HG03571 (cell line): Measurements from ENCODE around the gene HS6ST1.
"Not testable (repeated sequence)": the region's sequence is repeated elsewhere in the genome, so short reads cannot be mapped to it uniquely, and the experiment has no call there.

Source experiments
- ATAC-seq: cut with Tn5 transposase; IDR thresholded peaks from one replicate; pipeline ENCODE4 v1.9.1; 2021; ENCODE audit not compliant: unreplicated experiment

Gene HS6ST1

DNA sequence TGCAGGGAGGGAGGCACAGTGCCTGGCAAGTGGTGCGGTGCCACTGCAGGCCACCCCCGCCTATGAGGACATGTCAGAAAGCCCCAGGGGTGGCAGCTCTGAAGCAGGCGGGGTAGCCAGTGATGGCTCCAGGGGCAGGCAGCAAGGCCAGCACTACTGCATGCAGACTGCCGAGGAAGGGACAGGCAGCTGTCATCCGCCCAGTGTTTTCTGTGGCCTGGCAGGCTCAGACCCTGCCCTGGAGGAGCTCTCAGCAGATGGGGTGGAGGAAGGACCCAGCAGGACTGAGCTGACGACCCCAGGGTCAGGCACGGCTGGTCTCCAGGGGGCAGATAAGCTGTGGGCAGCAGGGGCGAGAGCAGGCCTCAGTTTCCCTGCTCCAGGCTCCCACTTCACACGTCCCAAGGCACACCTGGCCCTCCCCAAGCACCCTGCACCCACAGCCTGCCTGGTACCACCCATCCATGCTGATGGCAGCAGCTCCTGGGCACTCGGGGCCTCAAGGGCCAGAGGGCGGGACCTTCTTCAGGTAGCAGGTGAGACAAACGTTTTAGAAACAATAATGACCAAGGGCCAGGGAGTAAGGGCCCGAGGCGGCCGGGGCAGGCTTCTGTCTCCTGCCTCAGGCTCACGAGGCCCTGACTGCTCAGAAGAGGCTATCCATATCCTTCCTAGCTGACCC lies 48.5 kb downstream of the HS6ST1 start:
- no peak for ATAC-seq

GRCh38 chr2:128269063-128269989 lies 49.3 kb downstream of the HS6ST1 start:
- no peak for ATAC-seq

DNA sequence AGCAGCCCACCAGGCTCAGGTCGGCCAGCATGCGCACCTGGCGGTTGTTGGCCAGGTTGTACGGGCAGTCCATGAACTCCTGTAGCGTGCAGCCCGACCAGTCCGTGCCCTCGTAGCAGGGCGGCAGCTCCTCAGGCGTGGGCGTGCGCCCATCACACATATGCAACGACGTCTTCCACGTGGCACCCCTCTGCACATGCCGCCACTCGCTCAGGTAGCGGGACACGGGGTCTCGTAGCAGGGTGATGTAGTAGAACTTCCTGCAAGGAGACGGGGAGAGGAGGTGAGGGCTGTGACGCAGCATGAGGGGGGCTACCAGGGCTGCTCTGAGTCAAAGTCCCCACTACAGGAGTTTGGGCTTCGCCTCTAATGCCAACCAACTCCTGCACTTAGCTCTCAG lies 50.1 kb downstream of the HS6ST1 start:
- ATAC-seq = not testable (repeated sequence)

GRCh38 chr2:128268145-128268544 lies 50.5 kb downstream of the HS6ST1 start:
- ATAC-seq = not testable (repeated sequence)

DNA sequence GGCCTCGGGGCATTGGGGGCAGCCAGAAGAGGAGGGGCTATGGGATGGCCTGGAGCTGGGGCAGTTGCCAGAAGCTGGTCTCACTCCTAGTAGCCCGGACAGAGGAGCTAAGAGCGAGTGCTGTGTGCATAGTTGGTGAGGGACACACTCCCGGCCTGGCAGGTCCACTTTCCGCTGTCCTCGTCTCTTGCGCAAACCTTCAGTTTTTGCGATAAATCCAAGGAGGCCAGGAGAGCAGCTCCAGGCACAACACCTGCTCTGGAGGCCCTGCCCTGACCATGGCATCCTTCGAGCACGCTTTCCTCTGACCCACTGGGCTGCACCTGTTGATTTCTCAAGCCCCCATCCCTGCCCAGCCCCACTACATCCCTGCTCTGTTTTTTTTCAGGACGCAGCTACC lies 51.0 kb downstream of the HS6ST1 start:
- not testable (repeated sequence) for ATAC-seq

DNA sequence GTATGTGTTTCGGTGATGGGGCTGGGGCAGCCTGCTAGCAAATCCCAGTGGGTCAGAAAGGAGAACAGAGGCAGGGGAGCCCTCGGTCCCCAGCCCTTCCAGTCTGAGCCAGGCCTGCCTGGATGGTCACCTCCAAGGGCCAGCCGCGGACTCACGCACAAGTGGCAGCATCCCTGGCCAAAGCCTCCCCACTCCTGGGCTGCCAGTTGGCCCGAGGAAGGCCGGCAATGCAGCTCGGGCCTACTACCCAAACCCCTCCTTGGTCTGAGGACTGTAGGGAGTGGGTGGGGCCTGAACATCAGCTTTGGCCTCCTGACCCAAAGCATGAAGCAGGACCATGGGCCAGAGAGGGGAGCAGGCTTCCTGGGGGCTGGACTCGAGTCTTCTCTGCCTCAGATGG lies 51.5 kb downstream of the HS6ST1 start:
- ATAC-seq = not testable (repeated sequence)

- ATAC-seq = not testable (repeated sequence)
These were observed 52.2 kb downstream of the HS6ST1 start for GRCh38 chr2:128266463-128266862.

DNA sequence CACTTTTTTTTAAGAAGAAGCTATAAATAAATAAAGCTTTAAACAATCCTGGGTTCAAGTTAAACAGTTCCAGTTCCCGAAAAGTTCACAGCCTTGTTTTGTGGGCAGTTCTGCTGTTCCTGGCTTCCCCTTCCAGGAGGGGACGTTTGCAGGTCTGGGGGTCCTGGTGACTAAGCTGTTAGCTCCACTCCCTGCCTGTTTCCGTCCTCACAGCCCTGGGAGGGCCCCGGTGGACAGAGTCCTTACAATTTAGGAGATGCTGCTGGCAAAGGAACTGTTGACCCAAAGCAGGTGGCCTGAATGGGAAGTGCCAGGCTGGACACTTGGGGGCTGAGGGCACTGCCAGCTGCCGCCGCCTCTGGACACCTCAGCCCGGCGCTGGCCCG lies 53.1 kb downstream of the HS6ST1 start:
- ATAC-seq = not testable (repeated sequence)

GRCh38 chr2:128264881-128265607 lies 53.6 kb downstream of the HS6ST1 start:
- no peak for ATAC-seq

GRCh38 chr2:128263902-128264331 lies 54.8 kb downstream of the HS6ST1 start:
- ATAC-seq = no peak

DNA sequence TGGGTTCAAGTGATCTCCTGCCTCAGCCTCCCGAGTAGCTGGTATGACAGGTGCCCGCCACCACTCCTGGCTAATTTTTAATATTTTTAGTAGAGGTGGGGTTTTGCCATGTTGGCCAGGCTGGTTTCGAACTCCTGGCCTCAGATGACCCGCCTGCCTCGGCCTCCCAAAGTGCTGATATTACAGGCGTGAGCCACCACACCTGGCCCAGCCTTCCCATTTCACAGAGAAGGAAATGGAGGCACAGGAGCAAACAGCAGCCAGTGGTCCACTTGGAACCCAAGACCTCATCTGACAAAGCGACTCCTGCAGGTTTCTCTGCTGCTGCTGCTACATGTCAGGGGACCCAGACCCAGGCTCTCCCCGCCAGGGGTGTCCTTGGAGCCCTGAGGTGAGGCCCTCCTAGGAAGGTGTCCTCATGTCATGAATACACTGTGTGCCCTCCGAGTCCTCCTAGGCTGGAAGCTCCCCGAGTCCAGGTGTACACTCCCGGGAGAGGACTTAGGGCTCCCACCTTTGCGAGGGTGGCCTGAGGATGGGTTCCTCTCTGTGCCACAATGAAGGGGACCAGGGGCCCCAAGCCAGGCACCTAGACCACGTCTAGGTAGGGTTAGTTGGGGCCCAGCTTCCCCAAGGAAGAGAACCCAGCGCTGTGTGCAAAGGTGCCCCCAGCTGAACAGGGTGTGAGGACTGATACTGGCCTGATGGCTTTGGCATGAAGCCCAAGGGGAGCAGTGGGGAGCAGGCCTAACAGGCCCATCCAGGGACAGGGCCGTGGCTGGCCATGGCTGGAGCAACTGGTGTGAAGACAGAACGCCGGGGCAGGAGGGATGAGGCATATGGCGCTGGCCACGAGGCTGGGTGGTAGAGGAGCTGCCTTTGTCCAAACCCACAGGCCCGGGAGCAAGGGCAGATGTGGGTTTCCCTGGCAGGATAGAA lies 56.1 kb downstream of the HS6ST1 start:
- ATAC-seq = no peak

DNA sequence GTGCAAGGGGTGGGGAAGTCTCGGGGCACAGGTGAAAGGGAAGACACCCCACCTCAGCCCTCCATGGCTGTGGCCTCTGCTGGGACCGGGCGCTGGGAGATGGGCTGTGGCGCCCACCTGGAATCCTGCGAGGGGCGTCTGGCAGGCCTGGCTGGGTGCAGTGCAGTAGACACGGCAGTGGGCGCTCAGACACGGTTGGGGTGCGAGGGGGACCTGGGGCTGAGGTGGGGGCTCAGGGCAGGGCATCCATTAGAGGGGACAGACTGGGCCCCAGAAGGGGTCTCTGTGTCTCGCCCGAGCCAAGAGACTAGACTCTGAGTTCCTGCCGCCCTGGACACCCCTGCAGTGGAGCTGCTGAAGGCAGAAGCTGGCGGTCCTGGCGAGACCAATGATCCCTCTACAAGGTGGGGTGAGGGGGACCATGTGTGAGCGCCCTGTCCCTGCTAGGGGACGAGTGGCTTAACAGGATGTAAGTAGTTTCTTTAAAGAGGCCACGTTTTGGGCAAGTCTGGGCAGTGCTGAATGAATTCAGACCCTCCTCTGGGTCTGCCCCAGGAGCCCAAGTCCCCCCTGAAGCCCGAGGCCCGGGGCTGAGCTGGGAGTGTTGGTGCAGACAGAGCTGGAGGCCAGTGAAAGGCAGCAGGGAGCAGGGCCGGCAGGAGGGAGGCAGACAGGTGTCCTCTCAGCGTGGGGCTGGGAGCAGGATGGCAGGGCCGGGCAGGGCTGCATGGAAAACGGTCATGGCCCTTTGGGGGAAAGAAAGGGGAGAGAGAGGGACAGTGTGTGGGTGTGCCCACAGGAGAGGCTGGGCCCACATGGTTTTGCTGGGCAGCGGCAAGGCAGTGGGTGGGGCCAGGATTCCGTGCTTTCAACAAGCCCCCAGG lies 57.2 kb downstream of the HS6ST1 start:
- ATAC-seq = no peak

- no peak for ATAC-seq
These were observed 58.2 kb downstream of the HS6ST1 start for GRCh38 chr2:128260239-128261138.

DNA sequence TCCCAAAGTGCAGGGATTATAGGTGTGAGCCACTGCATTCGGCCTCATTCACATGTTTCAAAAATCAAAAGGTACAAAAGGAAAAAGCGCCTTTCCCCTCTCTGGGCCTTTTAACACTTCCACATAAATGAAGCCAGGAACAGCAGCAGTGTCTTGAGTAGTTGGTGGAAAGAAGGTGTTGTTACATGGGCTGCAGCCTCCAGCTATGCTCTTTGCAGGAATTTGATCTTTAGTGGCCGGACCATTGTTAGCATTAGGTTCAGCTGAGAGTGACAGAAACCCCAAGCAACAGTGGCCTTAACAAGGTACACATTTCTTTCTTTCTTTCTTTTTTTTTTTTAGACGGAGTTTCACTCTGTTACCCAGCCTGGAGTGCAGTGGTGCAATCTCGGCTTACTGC lies 59.1 kb downstream of the HS6ST1 start:
- no peak for ATAC-seq

- ATAC-seq = no peak
These were observed 60.5 kb downstream of the HS6ST1 start for GRCh38 chr2:128258218-128258617.

DNA sequence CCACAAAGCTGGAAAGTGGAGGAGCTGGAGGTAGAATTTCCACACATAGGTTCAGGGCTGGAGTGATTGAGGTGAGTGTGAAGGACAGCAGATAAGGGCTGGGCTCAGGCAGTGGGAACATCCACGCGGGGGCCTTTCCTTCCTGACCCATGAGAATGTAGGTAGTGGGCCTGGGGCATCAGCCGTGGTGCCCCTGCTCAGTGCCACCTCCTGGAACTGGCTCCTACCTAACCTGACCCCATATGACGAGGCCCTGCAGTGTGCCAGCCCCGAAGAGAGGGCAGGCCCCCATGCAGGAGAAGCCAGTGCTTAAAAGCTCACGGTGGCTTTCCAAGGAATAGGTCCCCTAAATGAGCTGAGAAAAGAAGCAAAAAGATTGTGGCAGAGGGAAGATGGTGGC lies 66.2 kb downstream of the HS6ST1 start:
- ATAC-seq = no peak

GRCh38 chr2:128252086-128252485 lies 66.6 kb downstream of the HS6ST1 start:
- ATAC-seq = not testable (repeated sequence)
